NCI-H146 (cell line): ENCODE results near the gene CCDC9.
A peak's percentile ranks its signal among the peaks of the same experiment; 100 is the strongest.
"Not testable (repeated sequence)": the region's sequence is repeated elsewhere in the genome, so short reads cannot be mapped to it uniquely, and the experiment has no call there.

ENCODE experiments used
- DNase-seq: peaks from one replicate; lab custom pipeline; 2025; lab: John Stamatoyannopoulos, UW

The CCDC9 gene

DNA sequence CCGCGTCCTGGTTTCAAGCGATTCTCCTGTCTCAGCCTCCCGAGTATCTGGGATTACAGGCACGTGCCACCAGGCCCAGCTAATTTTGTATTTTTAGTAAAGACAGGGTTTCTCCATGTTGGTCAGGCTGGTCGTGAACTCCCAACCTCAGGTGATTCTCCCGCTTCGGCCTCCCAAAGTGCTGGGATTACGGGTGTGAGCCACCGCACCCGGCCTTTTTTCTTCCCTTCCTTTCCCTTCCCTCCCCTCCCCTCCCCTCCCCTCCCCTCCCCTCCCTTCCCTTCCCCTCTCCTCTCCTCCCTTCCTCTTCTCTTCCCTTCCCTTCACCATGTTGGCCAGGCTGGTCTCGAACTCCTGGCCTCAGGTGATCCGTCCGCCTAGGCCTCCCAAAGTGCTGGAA lies 44.5 kb downstream of the CCDC9 start:
- DNase-seq: not testable (repeated sequence)

DNA sequence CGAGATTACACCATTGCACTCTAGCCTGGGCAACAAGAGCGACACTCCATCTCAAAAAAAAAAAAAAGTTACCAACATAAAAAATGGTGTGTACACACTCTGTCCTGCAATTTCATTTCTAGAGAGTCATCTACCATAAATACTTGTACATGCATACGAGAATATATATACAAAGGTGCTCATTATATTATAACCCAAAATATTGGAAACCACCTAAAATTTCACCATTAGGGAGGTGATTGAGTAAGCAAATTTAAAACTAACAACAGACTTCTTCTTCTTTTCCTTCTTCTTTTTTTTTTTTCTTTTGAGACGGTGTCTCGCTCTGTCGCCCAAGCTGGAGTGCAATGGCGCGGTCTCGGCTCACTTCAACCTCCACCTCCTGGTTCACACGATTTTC lies 45.9 kb downstream of the CCDC9 start:
- no peak for DNase-seq

GRCh38 chr19:47303966-47304365 lies 47.6 kb downstream of the CCDC9 start:
- no peak for DNase-seq

- DNase-seq: peak; percentile 55
Measured at GRCh38 chr19:47305309-47305751, 49.0 kb downstream of the CCDC9 start.

DNA sequence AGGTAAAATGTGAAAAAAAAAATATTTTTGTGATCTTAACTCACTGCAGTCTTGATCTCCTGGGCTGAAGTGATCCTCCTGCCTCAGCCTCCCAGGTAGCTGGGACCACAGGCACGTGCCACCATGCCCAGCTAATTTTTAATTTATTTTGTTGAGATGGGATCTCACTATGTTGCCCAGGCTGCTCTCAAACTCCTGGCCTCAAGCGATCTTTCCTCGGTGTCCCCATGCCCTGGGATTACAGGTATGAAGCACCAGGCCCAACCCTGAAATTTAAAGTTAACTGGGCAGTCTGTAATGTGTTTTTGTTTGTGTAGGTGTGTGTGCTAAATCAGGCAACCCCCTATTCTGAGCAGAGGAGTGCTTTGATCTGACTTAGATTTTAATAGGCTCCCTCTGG lies 50.0 kb downstream of the CCDC9 start:
- DNase-seq: no peak

DNA sequence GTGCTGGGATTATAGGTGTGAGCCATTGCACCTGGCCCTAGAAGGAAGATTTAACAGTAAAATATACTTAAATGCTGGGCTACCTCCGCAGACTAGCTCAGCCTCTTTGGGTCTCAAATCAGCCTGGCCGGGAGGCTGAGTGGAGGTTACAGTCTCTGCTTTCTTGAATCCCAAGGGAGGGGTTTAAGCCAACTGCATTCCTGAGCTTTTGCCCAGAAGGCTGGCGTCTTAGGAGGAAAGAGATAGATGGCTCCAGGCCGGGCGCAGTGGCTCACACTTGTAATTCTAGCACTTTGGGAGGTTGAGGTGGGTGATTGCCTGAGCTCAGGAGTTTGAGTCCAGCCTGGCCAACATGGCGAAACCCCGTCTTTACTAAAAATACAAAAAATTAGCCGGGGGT lies 52.7 kb downstream of the CCDC9 start:
- DNase-seq: no peak

DNA sequence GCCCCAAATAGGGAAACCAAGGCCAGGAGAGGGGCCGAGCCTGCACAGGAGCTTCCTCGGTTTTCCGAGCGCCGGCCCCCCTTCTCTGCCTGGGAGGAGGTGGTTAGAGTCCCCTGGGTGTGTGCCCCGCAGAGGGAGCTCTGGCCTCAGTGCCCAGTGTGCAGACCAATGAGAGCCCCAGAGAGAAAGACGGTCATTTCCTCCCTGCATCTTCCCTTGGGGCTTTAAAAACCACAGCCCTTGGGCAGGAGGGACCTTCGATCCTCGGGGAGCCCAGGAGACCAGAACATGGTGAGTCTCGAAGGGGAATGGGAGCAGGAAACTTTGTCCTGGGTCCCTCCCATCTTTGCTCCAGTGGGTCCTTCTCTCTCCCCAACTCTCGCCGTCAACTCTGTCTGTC lies 53.3 kb downstream of the CCDC9 start, which contains the start of gene C5AR1:
Gene C5AR1 (plus strand): TSS at position 254 of the 400 bp plus-strand sequence. CDS start 35 bp downstream, at position 289.
- no peak for DNase-seq

- no peak for DNase-seq
Measured at GRCh38 chr19:47310323-47310722, 54.0 kb downstream of the CCDC9 start.

- peak; percentile 46 for DNase-seq
Measured at GRCh38 chr19:47310819-47311218, 54.5 kb downstream of the CCDC9 start.

- no peak for DNase-seq
Measured at GRCh38 chr19:47312366-47313006, 56.2 kb downstream of the CCDC9 start.

DNA sequence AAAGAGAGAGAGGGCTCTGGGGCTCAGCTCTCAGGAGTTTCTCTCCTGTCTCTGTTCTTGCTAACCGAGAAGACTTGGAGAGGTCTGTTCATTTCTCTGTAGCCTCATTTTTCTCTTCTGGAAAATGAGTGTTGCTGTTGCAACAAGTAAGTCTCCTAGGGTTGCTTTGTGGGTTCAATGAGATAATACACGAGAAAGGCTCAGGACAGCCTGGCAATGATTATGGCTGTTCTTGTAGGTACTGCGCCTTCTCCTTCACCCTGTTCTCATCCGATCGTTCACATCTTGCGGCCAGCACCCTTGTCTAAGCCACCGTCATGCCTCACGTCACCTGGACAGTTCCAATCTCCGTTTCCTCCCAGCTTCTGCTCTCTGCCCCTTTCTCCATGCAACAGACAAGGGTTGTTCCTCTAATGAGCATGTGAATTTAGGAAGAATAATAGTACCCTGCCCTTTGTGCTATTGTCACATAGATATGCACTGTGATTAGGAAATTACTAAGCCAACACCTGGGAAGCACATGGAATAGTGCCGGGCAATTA lies 57.5 kb downstream of the CCDC9 start:
- DNase-seq: no peak

DNA sequence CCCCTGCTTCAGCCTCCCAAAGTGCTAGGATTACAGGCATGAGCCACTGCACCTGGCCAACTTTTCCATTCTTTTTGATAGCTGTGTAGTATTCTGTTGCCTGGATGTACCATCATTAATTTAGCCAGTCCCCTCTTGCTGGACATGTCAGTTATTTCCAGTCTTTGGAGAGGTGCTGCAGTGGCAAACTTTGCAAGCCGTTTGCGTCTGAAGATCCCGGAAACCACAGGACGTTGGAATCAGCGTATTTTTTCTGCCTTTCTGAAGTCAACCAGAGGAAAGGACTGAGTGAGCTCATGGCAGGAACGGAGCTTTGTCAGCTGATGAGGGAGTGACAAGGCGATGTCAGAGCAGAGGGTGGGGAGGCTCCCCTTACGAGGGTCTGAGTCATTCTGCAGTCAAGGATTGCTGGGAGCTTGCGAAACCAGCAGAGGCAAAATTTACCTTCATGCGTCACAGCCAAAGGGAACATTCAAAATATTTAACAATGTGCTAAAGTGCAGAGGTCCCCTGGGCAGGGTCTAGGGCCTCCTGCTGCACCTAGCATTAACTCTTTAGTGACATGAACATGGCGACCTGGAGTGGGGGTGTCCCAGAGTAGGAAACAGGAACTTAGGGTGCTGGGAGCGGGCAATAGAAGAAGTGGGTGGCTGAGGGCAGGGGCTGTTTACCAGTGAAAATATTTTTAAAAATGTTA lies 58.9 kb downstream of the CCDC9 start:
- DNase-seq: peak; percentile 23

GRCh38 chr19:47316513-47316912 lies 60.2 kb downstream of the CCDC9 start:
- no peak for DNase-seq

GRCh38 chr19:47319923-47320871 lies 63.9 kb downstream of the CCDC9 start:
- DNase-seq: no peak
